Measurements from ENCODE around the gene EHBP1.

The EHBP1 gene

GRCh38 chr2:62894966-62895631, 189.6 kb downstream of the EHBP1 start:
- no peak overlapping the region for H3K27ac ChIP-seq
- no peak for TF ChIP-seq CTCF (IDR thresholded peaks at IDR 0.05)
- DNase-seq (ENCODE audit: low spot score), result no peak
- H3K4me3 ChIP-seq, result no peak overlapping the region

GRCh38 chr2:62895632-62896009, 190.1 kb downstream of the EHBP1 start:
- no peak for TF ChIP-seq CTCF (IDR thresholded peaks at IDR 0.05)
- Histone ChIP-seq H3K27ac (no peak overlapping the region), H3K4me3 (no peak overlapping the region)
- no peak for DNase-seq (ENCODE audit: low spot score)

GRCh38 chr2:62897187-62897827, 191.8 kb downstream of the EHBP1 start:
- no peak for TF ChIP-seq CTCF (IDR thresholded peaks at IDR 0.05)
- Histone ChIP-seq H3K4me3 (no peak overlapping the region), H3K27ac (no peak overlapping the region)
- no peak for DNase-seq (ENCODE audit: low spot score)

- Histone ChIP-seq H3K27ac (no peak overlapping the region), H3K4me3 (no peak overlapping the region)
- no peak for TF ChIP-seq CTCF (IDR thresholded peaks at IDR 0.05)
- no peak for DNase-seq (ENCODE audit: low spot score)
Observed at GRCh38 chr2:62904344-62904743, 198.8 kb downstream of the EHBP1 start.

GRCh38 chr2:62908145-62908544, 202.6 kb downstream of the EHBP1 start:
- TF ChIP-seq CTCF (IDR thresholded peaks at IDR 0.05), result no peak
- DNase-seq (ENCODE audit: low spot score), result no peak
- H3K27ac ChIP-seq, result no peak overlapping the region
- H3K4me3 ChIP-seq, result no peak overlapping the region

- no peak overlapping the region for H3K4me3 ChIP-seq
- H3K27ac ChIP-seq, result no peak overlapping the region
- DNase-seq (ENCODE audit: low spot score), result no peak
- no peak for TF ChIP-seq CTCF (IDR thresholded peaks at IDR 0.05)
Observed at GRCh38 chr2:62913311-62913710, 207.8 kb downstream of the EHBP1 start.

- H3K4me3 ChIP-seq, result no peak overlapping the region
Observed at GRCh38 chr2:62919041-62919440, 213.5 kb downstream of the EHBP1 start.

More at GRCh38 chr2:62919041-62919440, 213.5 kb downstream of the EHBP1 start:
- no peak for TF ChIP-seq CTCF (IDR thresholded peaks at IDR 0.05)
- no peak for DNase-seq (ENCODE audit: low spot score)
- no peak overlapping the region for H3K27ac ChIP-seq

All from coronary artery (tissue), 2 donors.